Stimulated activated CD8-positive, alpha-beta memory T cell treated with anti-CD3 and anti-CD28 coated beads, Interleukin-4, amount 100 ng/mL, for 4 hours (primary cell): ENCODE results near the gene FABP2.
"Not testable (repeated sequence)": the region's sequence is repeated elsewhere in the genome, so short reads cannot be mapped to it uniquely, and the experiment has no call there.

Experiments used
- DNase-seq, 2 donors: peaks; one replicate each; pipeline ENCODE4 v3.0.0-alpha.2; 2020; ENCODE audit warnings: low read depth in 2 of 2, low spot score in 1 of 2

FABP2 gene

DNA sequence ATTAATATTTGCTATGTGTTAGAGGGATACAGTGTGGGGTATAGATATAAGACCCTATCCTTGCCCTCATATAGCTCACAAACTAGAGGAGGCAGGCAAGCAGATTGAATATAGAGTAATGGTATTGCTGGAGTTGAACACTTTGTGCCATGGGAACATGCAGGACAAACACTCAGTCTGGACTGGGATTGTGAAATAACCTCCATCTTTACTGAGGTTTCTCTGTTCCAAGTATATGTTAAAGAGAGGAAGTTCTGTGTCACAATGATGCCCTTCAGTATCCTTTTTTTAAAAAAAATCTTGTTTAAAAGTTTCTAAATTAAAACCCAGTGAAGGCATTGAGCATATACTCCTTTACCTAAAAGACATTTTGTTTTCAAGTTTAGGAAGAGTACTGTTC, 8.7 kb downstream of the FABP2 start:
- DNase-seq = no peak

DNA sequence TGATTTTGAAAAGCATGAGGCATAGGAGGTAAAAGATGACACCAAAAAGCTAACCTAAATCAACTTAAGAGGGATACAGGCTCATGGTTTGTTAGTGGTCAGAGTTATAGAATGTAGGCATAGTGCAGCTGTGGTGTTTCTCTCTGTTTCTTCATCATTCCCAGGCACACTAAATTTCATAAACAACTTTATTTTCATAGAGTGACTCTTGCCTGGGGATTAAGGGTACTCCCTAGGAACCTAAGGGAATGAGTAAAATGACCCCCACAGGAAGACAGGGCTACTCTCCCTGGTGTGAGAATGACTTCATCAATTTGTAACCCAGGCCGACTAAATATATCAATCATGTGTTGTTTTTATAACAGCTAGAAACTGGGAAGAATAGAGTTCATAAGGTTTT, 11.1 kb downstream of the FABP2 start:
- DNase-seq = no peak

DNA sequence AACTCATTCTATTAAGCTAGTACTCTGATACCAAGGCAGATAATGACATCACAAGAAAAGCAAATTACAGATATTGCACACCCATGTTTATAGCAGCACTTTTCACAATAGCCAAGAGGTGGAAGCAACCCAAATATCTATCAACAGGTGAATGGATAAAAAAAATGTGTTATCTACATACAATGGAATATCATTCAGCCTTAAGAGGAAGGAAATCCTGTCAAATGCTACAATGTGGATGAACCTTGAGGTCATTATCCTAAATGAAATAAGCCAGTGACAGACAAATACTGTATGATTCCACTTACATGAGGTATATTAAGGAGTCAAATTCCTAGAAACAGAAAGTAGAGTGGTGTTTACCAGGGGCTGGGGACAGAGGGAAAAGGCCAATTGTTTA, 14.3 kb downstream of the FABP2 start:
- DNase-seq = no peak

- no peak for DNase-seq
Observed at GRCh38 chr4:119304431-119304830, 17.5 kb downstream of the FABP2 start.

GRCh38 chr4:119303587-119304305, 18.2 kb downstream of the FABP2 start:
- DNase-seq = no peak

GRCh38 chr4:119302073-119302832, 19.7 kb downstream of the FABP2 start:
- DNase-seq = no peak

DNA sequence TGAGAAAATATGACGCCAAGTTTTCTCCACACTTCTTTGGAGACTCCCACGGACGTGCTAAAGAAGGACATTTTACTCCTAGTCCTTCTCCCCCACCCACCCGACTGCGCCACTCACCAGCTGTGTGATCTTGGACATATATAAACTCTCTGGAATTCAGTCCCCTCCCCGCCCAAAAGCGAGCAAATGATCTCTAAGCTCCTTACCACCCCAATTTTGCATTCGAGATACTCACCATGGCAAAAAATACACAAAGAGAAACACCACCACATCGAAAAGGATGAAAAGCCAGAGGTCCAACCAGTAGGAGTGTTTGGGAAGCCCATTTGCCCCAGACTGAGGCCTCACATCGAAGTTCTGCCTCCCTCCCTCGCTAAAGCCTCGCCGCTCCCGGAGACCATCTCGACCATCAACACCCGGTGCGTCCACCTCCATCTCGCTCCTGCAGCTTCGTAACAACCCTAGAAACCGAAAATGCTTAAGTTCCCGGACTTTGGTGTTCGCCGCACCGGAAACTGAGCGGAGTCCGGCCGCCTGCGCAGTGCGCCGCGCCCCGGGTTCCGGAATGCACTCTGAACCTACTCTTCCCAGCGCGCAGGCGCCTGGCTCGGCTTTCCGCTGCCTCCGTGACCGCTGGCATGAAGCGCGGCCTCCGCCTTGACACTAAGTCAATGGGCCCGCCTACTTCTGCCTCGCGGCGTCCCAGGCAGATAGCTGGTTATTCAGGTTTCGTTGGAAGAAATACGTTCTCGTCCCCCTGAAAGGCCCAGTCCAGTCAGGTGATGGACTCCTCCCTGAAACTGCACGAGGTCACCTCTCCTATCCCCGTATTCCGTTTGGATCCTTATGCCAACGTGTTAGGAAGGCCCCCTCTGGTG, 21.6 kb downstream of the FABP2 start:
- peak; percentile 75 to 84 for DNase-seq

DNA sequence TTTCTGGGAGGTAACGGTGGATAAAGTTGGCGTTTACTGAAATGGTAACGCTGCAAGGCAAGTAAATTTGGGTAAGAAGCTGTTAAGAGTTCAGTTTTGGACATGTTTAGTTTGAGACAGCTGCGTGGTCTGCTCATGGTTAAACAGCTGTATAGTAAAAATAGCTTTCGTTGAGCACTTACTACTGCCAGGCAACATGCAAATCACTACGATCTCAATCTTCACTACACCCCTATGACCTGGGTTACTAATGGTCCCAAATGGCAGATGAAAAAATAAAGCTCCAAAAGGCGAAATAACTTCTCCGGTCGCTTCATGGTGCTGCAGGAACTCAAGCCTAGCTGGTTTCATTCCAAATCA, 22.2 kb downstream of the FABP2 start:
- no peak for DNase-seq

DNA sequence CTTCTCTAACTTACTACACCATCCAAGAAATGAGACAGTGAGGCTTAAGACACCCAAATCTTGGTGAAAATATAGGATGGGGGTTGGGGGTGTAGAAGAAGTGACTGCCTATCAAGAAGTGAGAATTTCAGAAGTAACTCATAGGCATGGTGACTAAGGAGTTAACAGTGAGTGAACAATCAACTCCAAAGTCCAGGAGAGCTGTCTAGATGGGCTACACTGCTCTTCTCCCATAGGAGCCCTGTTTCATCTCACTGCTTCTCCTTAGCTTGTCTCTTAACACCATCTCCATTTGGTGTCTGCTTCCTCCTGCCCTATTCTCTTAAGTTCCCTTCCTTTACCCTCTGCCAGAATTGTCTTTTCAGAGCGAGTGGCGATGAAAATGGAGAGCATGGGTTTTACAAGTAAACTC, 22.7 kb downstream of the FABP2 start:
- DNase-seq = no peak

GRCh38 chr4:119297795-119298194, 24.1 kb downstream of the FABP2 start:
- DNase-seq = no peak

- DNase-seq = no peak
Observed at GRCh38 chr4:119296356-119296755, 25.6 kb downstream of the FABP2 start.

- no peak for DNase-seq
Observed at GRCh38 chr4:119290598-119290997, 31.3 kb downstream of the FABP2 start.

DNA sequence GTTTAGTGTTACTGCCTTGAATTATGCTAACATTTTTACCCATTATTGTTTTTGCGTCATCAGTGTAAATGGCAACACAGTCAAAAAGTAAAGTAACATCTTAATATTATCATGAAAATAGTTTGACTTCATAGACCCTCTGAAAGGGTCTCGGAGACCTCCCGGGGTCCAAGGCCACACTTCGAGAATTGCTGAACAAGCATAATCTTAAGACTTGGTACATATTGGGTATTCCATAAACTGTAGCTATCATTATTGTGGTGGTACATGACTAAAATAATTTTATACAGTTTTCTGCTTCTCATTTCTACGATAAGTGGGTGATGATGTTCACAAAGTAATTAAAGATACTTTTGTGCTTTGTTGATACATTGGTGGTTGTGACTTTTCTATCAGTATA, 32.6 kb downstream of the FABP2 start:
- DNase-seq = no peak

DNA sequence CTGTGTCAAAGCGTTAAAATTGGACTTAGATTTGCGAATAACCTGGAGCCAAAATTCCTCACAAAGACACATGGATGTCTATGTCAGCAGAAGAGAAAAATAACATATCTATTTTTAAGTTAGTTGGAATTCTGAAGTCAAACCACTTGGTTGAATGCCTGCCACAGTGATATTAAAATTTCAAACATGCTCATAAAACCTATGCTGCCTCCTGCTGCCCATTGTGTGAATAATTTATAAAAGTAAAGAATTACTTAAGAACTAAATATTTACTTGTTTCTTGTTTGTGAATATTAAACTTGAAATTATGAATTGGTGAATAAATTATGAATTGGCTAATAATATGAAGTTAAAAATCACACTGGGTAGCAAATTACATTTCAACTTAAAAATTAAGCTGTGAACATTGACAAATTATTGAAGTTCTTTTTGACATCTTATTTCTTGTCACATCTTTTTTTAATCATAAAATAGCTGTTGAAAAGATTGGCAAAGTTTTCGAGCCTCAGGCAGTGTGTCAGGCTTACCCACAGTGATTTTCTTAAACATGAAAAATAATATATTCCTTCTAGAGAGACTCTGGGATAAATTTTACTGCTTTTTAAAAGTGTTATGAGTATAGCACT, 35.4 kb downstream of the FABP2 start:
- no peak for DNase-seq

DNA sequence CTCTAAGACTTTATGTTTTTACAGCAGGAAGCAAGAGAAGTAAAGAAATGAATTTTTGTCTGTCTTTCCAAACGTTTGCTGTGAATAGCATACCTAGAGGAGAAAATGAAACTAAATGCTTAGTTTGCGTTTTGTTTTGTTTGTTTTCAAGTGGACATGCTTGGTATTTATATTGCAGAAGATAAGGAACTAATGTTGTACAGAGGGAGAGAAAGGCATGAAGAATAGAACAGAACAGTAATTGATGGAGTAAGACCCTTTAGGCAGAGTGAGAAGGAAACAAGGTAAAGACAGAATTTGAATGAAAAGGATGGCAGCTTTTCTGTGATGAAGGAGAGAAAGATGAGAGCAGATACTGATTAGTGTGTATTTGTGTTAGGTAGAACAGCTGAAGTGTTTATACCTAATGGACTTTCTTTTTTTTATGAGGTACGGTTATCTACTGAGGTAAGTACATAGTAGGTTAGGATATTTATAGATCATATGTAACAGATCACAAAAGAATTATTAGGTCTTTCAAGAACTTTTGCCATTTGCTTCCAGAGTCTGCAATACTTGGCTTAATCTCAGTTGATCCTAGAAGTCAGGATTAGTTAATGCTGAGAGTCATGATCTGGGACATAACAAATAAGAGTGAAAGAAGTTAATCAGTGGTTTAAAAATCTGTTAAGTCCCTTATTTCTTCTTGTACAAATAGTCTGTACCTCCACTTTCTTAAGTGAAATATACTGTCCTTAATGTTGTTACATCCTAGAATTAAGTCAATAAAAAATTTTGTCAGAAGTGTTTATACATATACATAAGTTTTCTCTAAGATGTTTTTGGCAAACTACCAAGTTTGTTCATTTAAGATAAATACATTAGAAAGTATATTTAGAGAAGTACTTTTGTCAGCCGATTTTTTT, 36.8 kb downstream of the FABP2 start:
- no peak for DNase-seq

DNA sequence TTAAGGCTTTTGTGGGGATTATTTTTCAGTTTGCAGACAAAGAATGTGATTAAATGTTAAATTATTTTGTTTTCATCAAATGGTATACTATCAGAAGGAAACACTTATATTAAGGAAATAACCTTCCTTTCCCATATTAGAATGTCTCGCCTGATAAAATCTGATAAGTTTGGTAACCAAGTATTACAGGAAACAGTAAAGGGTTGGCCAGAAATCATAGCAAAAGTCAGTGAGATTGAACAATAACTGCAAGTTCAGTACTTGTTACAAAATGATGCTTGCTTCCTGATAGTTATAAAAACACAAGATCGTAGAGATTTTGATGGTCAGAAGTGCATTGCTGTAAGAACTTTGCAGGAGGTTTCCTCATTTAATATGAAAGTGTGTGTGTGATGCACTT, 40.5 kb downstream of the FABP2 start:
- no peak for DNase-seq

GRCh38 chr4:119279945-119280344, 42.0 kb downstream of the FABP2 start:
- DNase-seq = not testable (repeated sequence)

DNA sequence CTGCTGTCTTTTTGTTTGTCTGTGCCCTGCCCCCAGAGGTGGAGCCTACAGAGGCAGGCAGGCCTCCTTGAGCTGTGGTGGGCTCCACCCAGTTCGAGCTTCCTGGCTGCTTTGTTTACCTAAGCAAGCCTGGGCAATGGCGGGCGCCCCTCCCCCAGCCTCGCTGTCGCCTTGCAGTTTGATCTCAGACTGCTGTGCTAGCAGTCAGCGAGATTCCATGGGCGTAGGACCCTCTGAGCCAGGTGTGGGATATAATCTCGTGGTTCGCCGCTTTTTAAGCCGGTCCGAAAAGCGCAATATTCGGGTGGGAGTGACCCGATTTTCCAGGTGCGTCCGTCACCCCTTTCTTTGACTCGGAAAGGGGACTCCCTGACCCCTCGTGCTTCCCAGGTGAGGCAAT, 42.4 kb downstream of the FABP2 start:
- not testable (repeated sequence) for DNase-seq

DNA sequence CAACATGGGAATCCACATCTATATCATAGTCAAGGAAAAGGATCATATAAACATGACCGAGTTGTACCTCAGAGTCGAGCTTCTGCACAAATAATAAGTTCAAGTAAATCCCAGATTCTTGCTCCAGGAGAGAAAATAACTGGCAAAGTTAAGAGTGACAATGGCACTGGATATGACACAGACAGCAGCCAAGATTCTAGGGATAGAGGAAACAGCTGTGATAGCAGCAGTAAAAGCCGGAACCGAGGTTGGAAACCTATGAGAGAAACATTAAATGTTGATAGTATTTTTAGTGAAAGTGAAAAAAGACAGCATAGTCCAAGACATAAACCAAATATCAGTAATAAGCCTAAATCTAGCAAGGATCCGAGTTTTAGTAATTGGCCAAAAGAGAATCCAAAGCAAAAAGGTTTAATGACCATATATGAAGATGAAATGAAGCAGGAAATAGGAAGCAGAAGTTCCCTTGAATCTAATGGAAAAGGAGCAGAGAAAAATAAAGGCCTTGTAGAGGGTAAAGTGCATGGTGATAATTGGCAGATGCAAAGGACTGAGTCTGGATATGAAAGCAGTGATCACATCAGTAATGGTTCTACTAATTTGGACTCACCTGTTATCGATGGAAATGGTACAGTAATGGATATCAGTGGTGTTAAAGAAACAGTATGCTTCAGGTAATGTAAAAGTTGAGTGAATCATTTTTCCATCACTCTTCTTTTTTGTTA, 50.4 kb downstream of the FABP2 start:
- DNase-seq = no peak

DNA sequence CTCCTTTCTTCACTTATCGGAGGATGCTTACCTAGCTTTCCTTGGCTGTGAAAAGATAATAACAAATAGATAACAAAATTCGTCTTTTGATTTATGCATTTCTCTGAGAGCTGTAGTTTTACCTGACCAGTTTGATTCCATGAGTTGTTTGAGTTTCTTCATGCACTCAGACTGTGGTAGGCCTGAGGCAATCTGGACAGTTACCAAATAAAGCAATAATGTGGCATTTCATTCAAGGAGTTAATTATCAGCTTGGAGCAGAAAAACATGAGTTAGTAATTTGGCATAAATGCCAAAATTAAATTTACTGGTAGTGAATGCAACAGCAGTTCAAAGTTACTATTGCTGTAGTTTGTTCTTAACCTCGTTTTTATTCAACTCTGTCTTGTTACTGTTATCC, 53.5 kb downstream of the FABP2 start:
- no peak for DNase-seq
